ENCODE measurements around the gene RASA2.
A peak's percentile ranks its signal among the peaks of the same experiment; 100 is the strongest.

The RASA2 gene

GRCh38 chr3:141648055-141648910 lies 161.5 kb downstream of the RASA2 start:
- no peak for DNase-seq

- no peak for DNase-seq
These were observed 163.0 kb downstream of the RASA2 start for GRCh38 chr3:141649871-141650270.

DNA sequence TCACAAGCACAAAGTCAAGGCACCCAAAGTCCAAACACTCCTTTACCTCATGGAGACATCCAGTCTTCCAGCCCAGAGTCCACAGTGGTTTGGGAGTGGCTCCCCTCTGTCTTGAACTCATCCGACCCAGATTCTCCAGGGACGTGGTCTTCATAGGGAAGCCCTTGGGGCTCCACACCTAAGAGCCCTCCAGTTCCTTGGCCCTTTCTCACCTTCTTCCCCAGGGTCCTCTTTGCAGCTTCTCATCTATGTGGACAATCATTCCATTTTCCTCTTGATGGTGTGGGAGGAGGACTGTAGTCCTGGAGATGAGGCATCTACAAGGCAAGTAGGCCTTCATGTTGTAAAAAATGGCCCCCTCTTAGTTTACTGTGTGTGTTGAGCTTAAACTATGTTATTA lies 164.0 kb downstream of the RASA2 start:
- DNase-seq, result no peak

DNA sequence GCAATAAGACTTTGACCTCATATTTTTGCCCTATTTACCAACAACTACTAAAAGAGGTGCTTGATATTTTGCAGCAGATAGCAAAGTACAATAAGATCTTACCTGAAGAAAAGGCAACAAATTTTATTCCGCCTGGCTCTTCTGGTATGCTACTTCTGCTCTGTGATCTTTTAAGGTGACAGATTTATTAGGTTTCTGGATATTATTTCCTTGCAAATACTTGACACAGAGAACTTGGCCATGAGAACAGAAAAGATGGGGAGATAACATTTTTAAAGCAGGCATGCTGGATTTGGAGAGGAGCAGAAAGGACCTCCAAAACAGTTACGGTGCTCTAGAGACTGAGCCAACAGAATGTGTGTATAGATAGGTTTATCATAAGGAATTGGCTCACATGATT lies 164.6 kb downstream of the RASA2 start:
- no peak for DNase-seq

DNA sequence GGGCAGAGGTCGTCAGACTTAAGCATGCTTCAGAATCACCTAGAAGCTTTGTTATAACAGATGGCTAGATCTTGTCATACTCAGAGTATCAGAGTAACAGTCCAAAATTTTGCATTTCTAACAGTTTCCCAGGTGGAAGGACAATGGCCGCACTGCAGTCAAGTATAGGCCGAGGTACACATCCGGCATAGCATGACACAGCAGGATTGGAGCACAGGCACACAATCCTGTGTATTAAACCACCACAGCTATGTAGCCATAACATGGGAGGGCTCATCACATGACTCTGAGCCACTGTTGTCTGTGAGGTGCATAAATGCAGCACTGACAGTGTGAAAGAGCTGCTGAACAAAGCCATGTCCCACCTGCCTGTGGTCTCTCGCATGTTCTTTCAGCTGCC lies 165.5 kb downstream of the RASA2 start:
- DNase-seq, result no peak

DNA sequence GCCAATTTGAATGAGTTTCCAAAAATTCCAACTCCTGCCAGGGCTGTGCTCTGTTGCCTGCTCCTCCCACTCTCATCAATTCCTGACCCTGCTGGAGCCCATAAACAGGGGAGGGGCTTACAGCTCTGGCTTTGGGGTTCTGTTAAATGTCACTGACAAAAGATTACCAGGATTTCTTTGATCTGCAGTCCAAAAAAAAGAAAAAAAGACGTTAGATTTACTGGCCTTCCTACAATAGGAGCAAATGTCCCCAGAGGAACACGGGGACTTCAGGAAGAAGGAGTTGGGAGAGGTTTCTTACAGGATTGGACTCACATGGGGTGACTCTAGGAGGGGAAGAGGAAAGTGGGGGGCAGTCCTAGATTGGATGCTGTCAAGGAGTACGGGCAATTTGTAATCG lies 167.0 kb downstream of the RASA2 start:
- no peak for DNase-seq

DNA sequence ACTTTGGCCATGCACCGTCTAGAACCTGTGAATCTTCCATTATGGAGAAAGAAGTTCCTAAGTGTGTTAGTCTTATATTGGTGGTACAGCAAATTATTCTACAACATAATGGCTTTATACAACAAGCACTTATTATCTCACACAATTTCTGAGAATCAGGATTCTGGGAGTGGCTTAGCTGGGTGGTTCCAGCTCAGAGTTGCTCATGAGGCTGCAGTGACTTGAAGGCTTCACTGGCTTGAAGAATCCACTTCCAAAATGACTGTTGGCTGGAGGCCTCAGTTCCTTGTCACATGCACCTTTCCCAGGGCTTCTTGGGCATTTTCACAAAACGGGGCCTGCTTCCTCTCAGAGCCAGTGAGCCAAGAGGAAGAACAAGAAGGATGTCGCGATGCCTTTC lies 169.0 kb downstream of the RASA2 start:
- no peak for DNase-seq

DNA sequence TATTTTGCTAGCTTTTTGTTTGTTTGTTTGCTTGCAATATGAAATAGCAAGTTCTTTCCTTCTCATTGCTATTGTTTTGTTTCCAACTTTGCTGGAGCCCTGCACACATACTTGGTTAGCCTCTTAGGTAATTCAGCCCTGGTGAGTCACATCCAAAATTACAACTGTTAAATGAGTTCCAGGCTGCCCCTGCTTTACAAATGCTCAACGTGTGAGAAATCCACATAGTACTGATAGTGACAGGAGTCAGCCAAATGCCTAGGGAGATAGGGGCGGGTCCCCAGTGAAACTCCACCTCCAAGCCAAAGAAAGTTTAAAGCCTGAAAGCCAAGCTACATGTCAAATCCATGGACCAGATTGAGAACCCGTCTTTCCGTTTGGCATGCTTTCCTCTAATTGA lies 169.9 kb downstream of the RASA2 start:
- DNase-seq, result no peak

DNA sequence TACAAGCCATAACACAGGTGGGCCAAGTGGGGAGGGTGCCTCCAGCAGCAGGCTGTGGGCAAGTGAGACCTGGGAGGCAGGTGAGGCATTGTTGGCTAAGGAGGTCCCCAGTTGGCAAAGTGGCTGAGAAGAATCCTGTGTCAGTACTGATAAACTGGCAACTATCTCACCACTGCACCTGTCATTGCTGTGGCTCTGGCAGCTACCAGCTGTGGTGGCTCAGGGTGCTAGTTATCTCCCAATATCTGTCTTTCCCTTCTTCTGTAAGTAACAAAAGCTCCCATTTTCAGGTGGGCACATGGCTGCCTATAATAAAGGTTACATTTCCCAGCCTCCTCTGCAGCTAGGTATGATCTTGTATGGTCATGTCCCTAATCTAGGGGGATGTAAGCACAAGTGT lies 170.7 kb downstream of the RASA2 start:
- DNase-seq, result no peak

DNA sequence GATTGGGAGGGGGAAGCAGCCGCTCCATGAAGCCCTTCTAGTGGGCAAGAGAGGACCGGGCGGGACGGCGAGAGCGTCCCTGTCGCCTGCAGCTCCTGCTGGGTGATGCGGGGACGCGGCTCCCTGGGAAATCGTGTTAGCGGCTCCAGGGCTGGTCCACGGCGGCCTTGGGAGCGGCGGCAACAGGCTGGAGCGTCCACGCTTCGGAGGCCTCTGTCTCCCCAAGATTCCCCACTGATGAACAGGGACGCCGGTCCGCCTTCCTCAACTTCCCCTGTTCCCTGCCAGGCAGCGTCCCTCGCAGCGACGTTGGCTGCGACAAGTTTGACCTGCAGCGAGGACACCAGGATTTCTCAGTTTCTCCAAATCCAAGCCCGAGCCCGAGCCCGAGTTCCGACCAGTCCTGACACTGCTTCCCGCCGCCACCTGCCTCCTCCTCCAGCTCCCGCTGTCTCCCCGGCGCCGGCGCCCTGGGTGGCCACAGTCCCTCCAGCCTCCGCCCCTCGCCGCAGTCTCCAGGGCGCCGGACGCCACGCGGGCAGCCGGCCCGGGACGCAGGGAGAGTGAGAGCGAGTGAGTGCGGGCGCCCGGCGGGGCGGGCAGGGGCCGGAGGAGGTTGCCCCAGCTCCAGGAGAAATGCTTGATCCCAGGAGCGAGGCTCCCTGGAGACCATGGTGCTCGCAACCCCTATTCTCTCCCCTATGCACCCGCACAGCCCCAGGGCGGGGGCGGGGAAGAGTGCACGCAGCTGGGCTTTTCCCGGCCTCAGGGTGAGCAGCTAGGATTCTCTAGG lies 173.2 kb downstream of the RASA2 start:
- peak; percentile 75 for DNase-seq

- no peak for DNase-seq
These were observed 173.8 kb downstream of the RASA2 start for GRCh38 chr3:141660614-141660947.

DNA sequence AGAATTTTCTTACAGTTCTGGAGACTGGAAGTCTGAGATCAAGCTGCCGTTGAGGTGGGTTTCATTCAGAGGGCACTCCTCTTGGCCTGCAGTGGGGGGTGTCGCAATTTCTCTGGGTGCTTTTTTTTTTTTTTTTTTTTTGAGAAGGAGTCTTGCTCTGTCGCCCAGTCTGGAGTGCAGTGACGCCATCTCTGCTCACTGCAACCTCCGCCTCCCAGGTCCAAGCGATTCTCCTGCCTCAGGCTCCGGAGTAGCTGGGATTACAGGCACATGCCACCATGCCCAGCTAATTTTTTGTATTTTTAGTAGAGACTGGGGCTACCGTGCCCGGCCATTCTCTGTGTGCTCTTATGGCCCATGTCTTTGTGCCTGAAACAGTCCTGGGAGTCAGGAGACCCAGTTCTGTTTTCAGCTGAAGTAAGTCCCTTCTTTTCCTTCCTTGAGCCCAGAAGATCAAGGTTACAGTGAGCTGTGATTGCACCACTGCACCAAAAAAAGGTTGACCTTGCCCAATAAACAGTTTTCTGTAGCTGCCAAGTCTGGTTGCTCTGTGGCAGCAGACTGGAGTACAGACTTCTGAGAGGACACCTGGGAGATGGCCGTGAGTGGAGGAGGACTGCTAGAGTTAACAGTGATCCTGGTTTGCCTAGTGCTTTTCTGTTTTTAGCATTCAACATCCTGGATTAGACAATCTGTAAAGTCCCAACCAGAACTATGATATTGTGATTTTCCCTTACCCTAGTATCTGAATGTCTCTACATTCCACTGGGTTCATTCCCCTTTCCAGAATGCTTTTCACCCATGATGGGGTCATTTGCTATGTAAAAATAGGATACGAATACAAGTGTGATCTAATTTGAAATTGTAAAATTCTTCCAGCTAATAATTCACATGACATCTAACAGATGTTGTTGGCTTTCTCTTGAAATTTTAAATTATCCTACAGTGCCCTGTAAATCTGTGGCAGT lies 174.7 kb downstream of the RASA2 start:
- no peak for DNase-seq

DNA sequence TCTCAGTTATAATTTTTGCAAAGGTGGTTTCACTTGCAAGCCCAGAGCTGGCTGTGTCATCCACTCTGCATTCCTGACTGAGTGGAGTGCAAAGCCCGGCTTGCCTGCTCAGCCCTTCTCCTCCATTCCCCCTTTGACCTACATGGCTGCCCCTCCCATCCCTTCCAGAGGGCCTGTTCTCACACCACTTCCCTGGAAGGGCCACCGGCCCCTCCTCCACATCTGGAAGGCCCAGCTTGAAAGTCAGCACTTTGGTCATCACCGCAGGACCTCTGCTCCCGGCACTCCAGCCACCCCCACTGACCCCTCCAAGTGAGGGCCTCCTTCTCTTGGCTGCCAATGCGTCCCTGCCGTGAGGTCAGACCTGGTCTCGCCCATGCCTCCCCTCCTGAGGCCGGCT lies 177.2 kb downstream of the RASA2 start:
- DNase-seq, result no peak
